Skeletal muscle satellite cell (primary cell): ENCODE data around the gene C19orf25.

Source experiments
- H3K27me3 ChIP-seq: 2 replicates; pipeline ENCODE4 v1.7.0; 2013; ENCODE audit warnings: low read length; ENCODE audit not compliant: control insufficient read depth, insufficient read depth
- H3K36me3 ChIP-seq: 2 replicates; pipeline ENCODE4 v1.7.0; 2013; ENCODE audit warnings: mild to moderate bottlenecking, control low read depth, low read length; ENCODE audit not compliant: insufficient read depth
- H3K4me1 ChIP-seq: 2 replicates; pipeline ENCODE4 v1.7.0; 2013; ENCODE audit warnings: low read length; ENCODE audit not compliant: control insufficient read depth, insufficient read depth
- H3K4me2 ChIP-seq: 2 replicates; pipeline ENCODE4 v1.7.0; 2013; ENCODE audit warnings: mild to moderate bottlenecking, low read length
- H3K4me3 ChIP-seq: 2 replicates; pipeline ENCODE4 v1.7.0; 2013; ENCODE audit warnings: low read length
- H3K9ac ChIP-seq: 2 replicates; pipeline ENCODE4 v1.7.0; 2013; ENCODE audit warnings: mild to moderate bottlenecking, low read depth, low read length, moderate library complexity
- H3K9me3 ChIP-seq: replicated peaks from 2 replicates; pipeline ENCODE4 v1.7.0; 2013; ENCODE audit warnings: mild to moderate bottlenecking, control low read depth, low read length

Gene C19orf25

DNA sequence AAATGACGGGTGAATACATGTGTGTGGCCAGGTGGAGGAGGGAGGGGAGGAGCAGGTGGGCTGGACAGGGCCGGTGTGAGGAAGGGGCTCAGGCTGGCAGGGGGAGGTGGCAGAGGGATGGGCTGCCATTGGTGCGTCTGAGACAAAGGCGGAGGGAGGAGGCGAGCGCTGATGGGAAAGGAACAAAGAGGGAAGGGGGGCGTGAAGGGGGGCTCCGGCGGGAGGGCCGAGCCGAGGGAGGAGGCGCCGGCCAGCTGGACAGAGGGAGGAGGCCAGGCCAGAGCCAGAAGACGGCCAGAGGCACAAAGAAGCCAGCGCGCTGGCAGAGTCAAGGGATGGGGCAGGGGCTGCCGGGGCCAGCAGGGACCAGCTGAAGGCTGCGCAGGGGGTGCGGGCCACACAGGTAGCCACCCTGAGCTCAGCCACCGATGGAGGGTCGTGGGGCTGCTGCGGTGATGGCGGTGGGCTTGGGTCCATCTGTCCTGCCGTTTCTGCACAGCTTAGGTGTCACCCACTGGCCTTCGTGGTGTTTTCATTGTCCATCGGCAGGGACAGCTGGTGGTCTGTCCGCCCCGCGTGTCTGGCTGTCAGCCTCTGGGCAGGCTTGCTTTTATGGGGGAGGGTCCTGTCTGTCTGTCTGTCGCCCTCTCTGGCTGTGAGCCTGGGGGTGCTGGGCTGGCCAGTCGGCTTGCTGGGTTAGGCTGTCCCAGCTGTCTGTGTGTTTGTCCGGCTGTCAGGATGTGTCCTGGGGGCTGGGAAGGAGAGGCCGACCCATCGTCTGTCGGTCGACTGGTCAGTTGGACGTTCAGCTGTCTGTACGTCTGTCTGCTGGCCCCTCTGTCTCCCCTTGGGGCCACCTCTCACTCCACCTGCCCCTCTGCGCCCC is 26.9 kb downstream of the C19orf25 start:
- no peaks in the 10 kb centered on the region for H3K36me3 ChIP-seq
- H3K4me2 ChIP-seq = no peak overlapping the region
- H3K4me1 ChIP-seq = peaks cover 13% of the 10 kb centered on the region
- H3K9ac ChIP-seq = no peak overlapping the region
- peaks cover 88% of the 10 kb centered on the region for H3K27me3 ChIP-seq
- no peaks in the 10 kb centered on the region for H3K9me3 ChIP-seq
- no peak overlapping the region for H3K4me3 ChIP-seq

- H3K4me1 ChIP-seq = peaks cover 19% of the 10 kb centered on the region
- peaks cover 86% of the 10 kb centered on the region for H3K27me3 ChIP-seq
- H3K9ac ChIP-seq = no peak overlapping the region
- no peaks in the 10 kb centered on the region for H3K36me3 ChIP-seq
- no peaks in the 10 kb centered on the region for H3K9me3 ChIP-seq
- no peak overlapping the region for H3K4me2 ChIP-seq
- H3K4me3 ChIP-seq = no peak overlapping the region
Observed at GRCh38 chr19:1450735-1451731, 28.0 kb downstream of the C19orf25 start.

DNA sequence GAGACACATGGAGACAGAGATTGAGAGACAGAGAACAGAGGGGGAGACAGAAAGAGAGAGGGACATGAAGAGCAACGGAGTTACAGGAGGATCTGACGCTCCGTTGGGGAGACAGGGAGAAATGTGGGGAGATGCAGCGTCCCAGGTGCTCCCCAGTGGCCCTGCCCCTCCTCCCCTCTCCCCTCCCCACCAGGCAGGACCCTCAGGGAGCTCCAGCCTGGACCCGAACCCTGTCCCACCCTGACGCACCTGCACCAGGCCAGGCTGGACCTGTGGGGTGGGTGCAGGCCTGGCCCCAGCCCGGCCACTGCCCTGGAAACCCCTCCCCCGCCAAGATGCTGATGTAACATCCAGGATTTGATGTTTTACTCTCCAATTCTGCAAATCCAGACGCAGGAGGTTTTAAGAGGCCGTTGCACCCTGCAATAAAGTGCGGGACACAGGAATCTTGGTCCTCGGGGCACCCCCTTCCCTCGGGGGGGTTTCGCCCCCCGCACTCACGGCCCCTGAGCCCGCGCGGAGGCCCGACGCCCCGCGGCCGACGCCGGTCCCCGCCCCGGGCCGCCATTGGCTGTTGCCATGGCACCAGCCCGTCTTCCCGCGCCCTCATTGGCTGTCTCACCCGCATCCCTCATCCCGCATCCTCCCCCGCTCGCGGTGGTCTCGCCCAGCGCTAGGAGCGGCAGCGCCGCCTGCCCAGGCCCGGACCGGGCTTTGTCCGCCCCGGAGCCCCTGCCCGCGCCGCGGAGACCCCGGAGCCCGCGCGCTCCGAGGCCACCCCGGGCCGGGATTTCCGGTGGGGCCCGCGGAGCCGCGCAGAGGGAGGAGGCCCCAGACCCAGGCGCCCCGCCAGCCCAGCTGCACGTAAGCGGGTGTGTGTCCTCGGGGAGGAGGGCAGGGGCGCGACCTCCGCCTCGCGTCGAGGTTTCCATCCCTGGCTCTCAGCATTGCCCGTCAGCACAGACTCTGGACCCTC is 29.3 kb downstream of the C19orf25 start, which contains the start of gene APC2:
APC2 (plus strand) TSS at position 655 of the 976 bp plus-strand sequence. CDS start 2,881 bp downstream, outside the sequence.
- H3K4me2 ChIP-seq = peak within 1 kb of the TSS; percentile 22
- H3K4me3 ChIP-seq = no peak within 1 kb of the TSS
- H3K4me1 ChIP-seq = peaks cover 23% of the 10 kb centered on the region
- no peak within 1 kb of the TSS for H3K9ac ChIP-seq
- no peaks in the 10 kb centered on the region for H3K36me3 ChIP-seq
- no peaks in the 10 kb centered on the region for H3K9me3 ChIP-seq
- peaks cover 74% of the 10 kb centered on the region for H3K27me3 ChIP-seq

DNA sequence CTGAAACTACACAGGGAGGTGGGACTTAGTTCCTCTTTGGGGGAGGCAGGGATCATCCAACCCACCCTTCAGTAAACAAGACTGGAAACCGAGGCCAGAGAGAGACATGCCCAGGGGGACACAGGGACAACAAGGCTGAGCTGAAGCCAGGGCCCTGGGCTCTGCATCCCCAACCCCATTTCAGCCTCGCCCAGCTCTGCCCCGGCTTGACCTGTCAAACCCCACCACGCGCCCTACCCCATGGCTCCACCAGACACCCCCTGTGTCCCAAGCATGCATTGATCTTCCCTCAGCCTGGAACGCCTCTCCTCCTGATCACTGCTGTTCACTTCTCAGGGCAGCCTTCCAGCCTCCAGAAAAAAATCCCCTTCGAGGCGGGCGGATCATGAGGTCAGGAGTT is 31.1 kb downstream of the C19orf25 start:
- no peaks in the 10 kb centered on the region for H3K9me3 ChIP-seq
- H3K4me2 ChIP-seq = no peak overlapping the region
- H3K9ac ChIP-seq = no peak overlapping the region
- H3K4me3 ChIP-seq = no peak overlapping the region
- H3K27me3 ChIP-seq = peaks cover 61% of the 10 kb centered on the region
- peaks cover 2% of the 10 kb centered on the region for H3K36me3 ChIP-seq
- peaks cover 16% of the 10 kb centered on the region for H3K4me1 ChIP-seq

DNA sequence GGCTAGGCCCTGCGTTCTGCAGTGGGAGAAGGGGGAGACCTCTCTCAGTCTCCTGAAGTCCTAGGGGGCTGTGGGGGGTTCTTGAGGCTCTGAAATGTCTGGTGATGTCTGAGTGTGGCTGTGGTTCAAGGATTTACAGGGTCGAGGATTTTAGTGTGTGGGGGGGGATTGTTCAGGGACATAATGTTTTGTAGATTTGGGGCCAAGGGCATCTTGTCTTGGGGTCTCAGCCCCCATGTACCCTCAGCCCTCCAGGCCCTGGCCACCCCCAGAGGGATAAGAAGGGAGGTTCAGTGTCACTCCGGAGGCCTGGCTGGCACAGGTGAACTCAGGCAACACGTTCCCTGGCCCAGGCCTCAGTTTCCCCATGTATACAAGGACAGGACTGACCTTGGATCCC is 31.5 kb downstream of the C19orf25 start:
- Histone ChIP-seq H3K9me3 (no peaks in the 10 kb centered on the region), H3K4me1 (peaks cover 16% of the 10 kb centered on the region), H3K9ac (no peak overlapping the region), H3K4me3 (no peak overlapping the region), H3K36me3 (peaks cover 6% of the 10 kb centered on the region), H3K4me2 (no peak overlapping the region), H3K27me3 (peaks cover 56% of the 10 kb centered on the region)

- no peak overlapping the region for H3K9ac ChIP-seq
- H3K4me1 ChIP-seq = peaks cover 12% of the 10 kb centered on the region
- H3K36me3 ChIP-seq = peaks cover 12% of the 10 kb centered on the region
- peaks cover 50% of the 10 kb centered on the region for H3K27me3 ChIP-seq
- H3K4me2 ChIP-seq = no peak overlapping the region
- no peaks in the 10 kb centered on the region for H3K9me3 ChIP-seq
- no peak overlapping the region for H3K4me3 ChIP-seq
Observed at GRCh38 chr19:1446713-1447481, 32.1 kb downstream of the C19orf25 start.

DNA sequence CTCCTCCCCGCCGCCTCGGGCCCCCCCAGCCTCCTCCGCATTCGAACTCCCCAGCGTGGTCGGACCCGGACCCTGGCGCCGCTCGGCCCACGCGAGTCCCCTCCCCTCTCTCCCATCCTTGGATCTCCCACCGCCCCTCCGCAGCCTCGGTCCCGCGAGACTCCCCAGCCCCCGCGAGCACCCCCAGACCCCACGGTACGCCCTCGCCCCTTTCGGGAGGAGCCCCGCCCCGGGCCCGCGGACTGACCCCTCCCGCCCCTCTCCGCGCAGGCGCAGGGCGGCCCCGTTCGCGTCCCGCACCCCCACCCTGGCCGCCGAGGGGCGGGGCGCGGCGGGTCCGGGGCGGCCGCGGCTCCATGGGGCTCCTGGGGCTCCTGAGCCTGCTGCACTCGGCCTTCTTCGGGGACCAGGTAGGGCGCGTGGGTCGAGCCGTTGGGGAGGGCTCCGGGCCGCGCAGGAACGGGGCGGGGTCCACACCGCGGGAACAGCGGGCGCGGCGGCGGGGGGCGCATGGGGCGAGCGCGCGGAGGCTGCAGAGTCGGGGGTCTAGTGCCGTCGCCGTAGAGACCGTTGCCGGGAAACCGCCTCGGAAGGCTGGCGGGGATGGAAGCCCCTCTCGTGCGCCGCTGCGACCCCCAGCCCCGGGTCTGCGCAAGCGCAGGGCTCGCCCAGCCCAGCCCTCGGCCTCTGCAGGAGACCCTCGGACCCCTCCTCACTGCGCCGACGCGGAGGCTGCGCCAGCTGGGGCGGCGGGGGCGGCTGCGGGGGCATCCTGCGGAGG is 32.9 kb downstream of the C19orf25 start:
- Histone ChIP-seq H3K4me3 (no peak overlapping the region), H3K4me2 (peak overlapping the region; percentile 49), H3K9ac (no peak overlapping the region), H3K9me3 (no peaks in the 10 kb centered on the region), H3K36me3 (peaks cover 20% of the 10 kb centered on the region), H3K27me3 (peaks cover 43% of the 10 kb centered on the region), H3K4me1 (peaks cover 12% of the 10 kb centered on the region)

- Histone ChIP-seq H3K9me3 (no peaks in the 10 kb centered on the region), H3K4me3 (no peak overlapping the region), H3K4me2 (peak overlapping the region; percentile 79), H3K9ac (no peak overlapping the region), H3K36me3 (peaks cover 27% of the 10 kb centered on the region), H3K4me1 (peaks cover 18% of the 10 kb centered on the region), H3K27me3 (peaks cover 35% of the 10 kb centered on the region)
Observed at GRCh38 chr19:1445185-1445931, 33.7 kb downstream of the C19orf25 start.

DNA sequence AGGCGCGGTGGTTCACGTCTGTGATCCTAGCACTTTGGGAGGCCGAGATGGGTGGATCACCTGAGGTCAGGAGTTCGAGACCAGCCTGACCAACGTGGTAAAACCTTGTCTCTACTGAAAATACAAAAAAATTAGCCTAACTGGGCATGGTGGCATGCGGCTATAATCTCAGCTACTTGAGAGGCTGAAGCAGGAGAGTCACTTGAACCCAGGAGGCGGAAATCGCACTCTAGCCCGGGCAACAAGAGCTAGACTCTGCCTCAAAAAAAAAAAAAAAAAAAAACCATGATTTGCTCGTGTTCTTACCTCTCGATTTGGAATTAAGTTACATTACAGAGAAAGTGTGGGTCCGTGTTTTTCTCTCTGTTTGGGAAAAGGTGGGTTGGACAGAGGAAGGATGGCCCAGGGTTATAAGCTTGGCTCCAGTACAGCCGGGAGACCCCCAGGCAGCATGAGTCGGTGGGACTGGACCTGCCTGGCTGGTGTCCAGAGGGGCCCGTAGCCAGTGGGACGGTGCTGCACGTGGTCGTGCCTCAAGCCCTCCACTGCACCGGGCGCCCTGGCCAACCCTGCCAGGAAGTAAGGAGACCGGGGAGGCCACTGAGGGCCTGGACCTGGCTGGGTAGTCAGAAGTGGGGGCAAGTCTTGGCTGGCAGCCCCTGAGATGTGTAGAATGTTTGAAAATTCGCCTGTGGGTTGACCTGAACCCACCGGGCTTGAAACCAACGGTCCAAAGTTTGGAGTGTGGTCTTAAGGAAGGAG is 37.2 kb downstream of the C19orf25 start:
- Histone ChIP-seq H3K4me3 (no peak overlapping the region), H3K36me3 (peaks cover 40% of the 10 kb centered on the region), H3K9me3 (no peaks in the 10 kb centered on the region), H3K4me1 (peaks cover 30% of the 10 kb centered on the region), H3K4me2 (no peak overlapping the region), H3K9ac (peak overlapping the region; percentile 14), H3K27me3 (peaks cover 6% of the 10 kb centered on the region)
